Activated T-helper 1 cell treated with anti-CD3 and anti-CD28 coated beads, Interleukin-2, amount 50 U/mL, for 16 hours (primary cell): ENCODE results near the gene SYT12.

Experiments
- DNase-seq, 2 donors: peaks; one replicate each; pipeline ENCODE4 v3.0.0-alpha.2; 2020; ENCODE audit warnings: low read depth in 1 of 2, low spot score in 1 of 2

The SYT12 gene

GRCh38 chr11:67098799-67099429 lies 76.0 kb downstream of the SYT12 start:
- DNase-seq: no peak

- DNase-seq: no peak
Measured at GRCh38 chr11:67099831-67100324, 76.9 kb downstream of the SYT12 start.
